SK-N-SH (cell line): Measurements from ENCODE around the gene HOXA4. TPM values are rescaled to one million over a fixed set of nuclear protein-coding genes. Genes with fewer than 3 reads are reported as not detected.

Source experiments
- CTCF ChIA-PET: fragments of 300-600, 350-600 bp; formaldehyde crosslinking; extraction: SDS; loops from one replicate; lab custom pipeline; 2021; lab: Yijun Ruan, JAX
- POLR2A ChIA-PET: fragments of 350-600 bp; sonication (Branson Sonifier 250); formaldehyde crosslinking; extraction: SDS; loops from one replicate; lab custom pipeline; 2020; ENCODE audit warnings: antibody characterized with exemption, inconsistent platforms; lab: Yijun Ruan, JAX
- DNase-seq: peaks from one replicate; pipeline ENCODE4 v3.0.0; 2012
- H2AFZ ChIP-seq: fragments of 200-600 bp; sonication (generic); 2 replicates; pipeline ENCODE4 v1.8.1; 2016; ENCODE audit warnings: antibody characterized with exemption, mild to moderate bottlenecking, low read depth
- H3F3A ChIP-seq: fragments of 200-600 bp; sonication (generic); replicated peaks from 2 replicates; pipeline ENCODE3; 2016; ENCODE audit warnings: antibody characterized with exemption, mild to moderate bottlenecking; ENCODE audit not compliant: insufficient read depth
- H3K27ac ChIP-seq, 2 experiments: fragments of 200-500 bp in 1 of 2; fragments of 200-600 bp in 1 of 2; sonication (Bioruptor generic) in 1 of 2; sonication (generic), shearing (Covaris generic) in 1 of 2; 2 replicates each; pipeline versions ENCODE4 v1.5.1 to v1.6.1; 2014 to 2016; ENCODE audit warnings: low read depth in 2 of 2, inconsistent platforms in 1 of 2, low read length in 1 of 2, mild to moderate bottlenecking in 1 of 2, mixed read lengths in 1 of 2
- H3K27me3 ChIP-seq: fragments of 200-600 bp; sonication (generic), shearing (Covaris generic); 2 replicates; pipeline ENCODE4 v1.6.1; 2016; ENCODE audit warnings: mixed run types; ENCODE audit not compliant: insufficient read depth
- H3K36me3 ChIP-seq, 2 experiments: fragments of 200-500 bp in 1 of 2; fragments of 200-600 bp in 1 of 2; sonication (Bioruptor generic) in 1 of 2; sonication (generic) in 1 of 2; replicated peaks in 1 of 2; 2 replicates each; pipeline versions ENCODE3 to v1.5.1; 2014 to 2016; ENCODE audit warnings: low read length in 1 of 2, mild to moderate bottlenecking in 1 of 2; ENCODE audit not compliant: insufficient read depth in 2 of 2, control insufficient read depth in 1 of 2
- H3K4me1 ChIP-seq, 2 experiments: fragments of 200-500 bp in 1 of 2; fragments of 200-600 bp in 1 of 2; sonication (Bioruptor generic) in 1 of 2; sonication (generic), shearing (Covaris generic) in 1 of 2; 2 replicates each; pipeline versions ENCODE4 v1.5.1 to v1.6.1; 2014 to 2016; ENCODE audit warnings: low read depth in 1 of 2, low read length in 1 of 2, mixed run types in 1 of 2; ENCODE audit not compliant: insufficient read depth in 2 of 2, control insufficient read depth in 1 of 2
- H3K4me2 ChIP-seq: fragments of 200-600 bp; sonication (generic), shearing (Covaris generic); 2 replicates; pipeline ENCODE4 v1.6.1; 2017; ENCODE audit warnings: mixed run types
- H3K4me3 ChIP-seq, 2 experiments: fragments of 200-500 bp in 1 of 2; fragments of 200-600 bp in 1 of 2; sonication (Bioruptor generic) in 1 of 2; sonication (generic), shearing (Covaris generic) in 1 of 2; 2 replicates each; pipeline versions ENCODE4 v1.5.1 to v1.8.1; 2014 to 2016; ENCODE audit warnings: low read depth in 2 of 2, inconsistent platforms in 1 of 2, low read length in 1 of 2, mild to moderate bottlenecking in 1 of 2, mixed read lengths in 1 of 2, moderate library complexity in 1 of 2
- H3K79me2 ChIP-seq: fragments of 200-600 bp; sonication (generic); 2 replicates; pipeline ENCODE4 v1.8.1; 2017; ENCODE audit warnings: mild to moderate bottlenecking; ENCODE audit not compliant: insufficient read depth
- H3K9ac ChIP-seq: fragments of 200-600 bp; sonication (generic); 2 replicates; pipeline ENCODE4 v1.6.1; 2017; ENCODE audit warnings: mixed run types
- H3K9me2 ChIP-seq: fragments of 200-600 bp; sonication (generic); 2 replicates; pipeline ENCODE4 v1.6.1; 2017; ENCODE audit warnings: mixed run types
- H3K9me3 ChIP-seq: fragments of 200-600 bp; sonication (generic); 2 replicates; pipeline ENCODE4 v1.6.1; 2017; ENCODE audit warnings: mixed run types, mild to moderate bottlenecking, moderate library complexity
- H4K20me1 ChIP-seq: fragments of 200-600 bp; sonication (generic); 2 replicates; pipeline ENCODE4 v1.6.1; 2017; ENCODE audit warnings: mild to moderate bottlenecking, mixed run types; ENCODE audit not compliant: insufficient read depth
- EZH2phosphoT487 ChIP-seq: fragments of 200-600 bp; sonication (generic); IDR thresholded peaks from 2 replicates; pipeline ENCODE4 v1.6.1; 2017; ENCODE audit warnings: low read depth, mixed run types, mild to moderate bottlenecking, antibody characterized with exemption, moderate library complexity, borderline replicate concordance
- IRF3 ChIP-seq: fragments of 150-350 bp; IDR thresholded peaks from 2 replicates; pipeline ENCODE4 v1.6.1; 2016; ENCODE audit warnings: mild to moderate bottlenecking, low read depth, low read length
- POLR2AphosphoS5 ChIP-seq: IDR thresholded peaks from 2 replicates; pipeline ENCODE4 v1.6.1; 2012; ENCODE audit warnings: low read depth, low read length
- TAF1 ChIP-seq: IDR thresholded peaks from 2 replicates; pipeline ENCODE4 v1.6.1; 2012; ENCODE audit warnings: low read depth, mild to moderate bottlenecking, low read length, moderate library complexity, borderline replicate concordance
- USF2 ChIP-seq: fragments of 150-350 bp; IDR thresholded peaks from 2 replicates; pipeline ENCODE4 v1.6.1; 2017; ENCODE audit warnings: antibody characterized with exemption, low read length, low read depth, borderline replicate concordance
- ZBTB33 ChIP-seq: IDR thresholded peaks from 2 replicates; pipeline ENCODE4 v1.4.0; 2012; ENCODE audit warnings: low read depth, borderline replicate concordance
- WGBS: methylation state at CpG from one replicate; pipeline ENCODE4 v1.1.6; 2017; ENCODE audit warnings: low lambda C conversion rate; 5-methylcytosine and 5-hydroxymethylcytosine counted together
- polyA plus RNA-seq, 3 experiments: library from polyadenylated mRNA; depleted of rRNA; stranded (reverse); fragments of >200 nt; gene quantifications; 2 replicates each; pipeline ENCODE4 v1.2.3, GENCODE V29; 2012

Gene HOXA4
- polyA plus RNA-seq, 1 of the 3 experiments (the other 2 are of a cell fraction) = not detected

GRCh38 chr7:27146491-27147198, 16.1 kb upstream of the HOXA4 start:
- Histone ChIP-seq H3K79me2 (no peaks in the 10 kb centered on the region), H3K4me1 (peaks cover 12 to 20% of the 10 kb centered on the region in 2 experiments; a peak in 1 of 4 replicates), H3K4me2 (no peak overlapping the region), H3K27ac (no peak overlapping the region), H3K27me3 (peaks cover 100% of the 10 kb centered on the region), H3K4me3 (no peak overlapping the region), H4K20me1 (no peaks in the 10 kb centered on the region), H3F3A (no peaks in the 10 kb centered on the region), H2AFZ (no peak overlapping the region), H3K36me3 (no peaks in the 10 kb centered on the region), H3K9me3 (no peaks in the 10 kb centered on the region), H3K9me2 (no peaks in the 10 kb centered on the region)
- 24% methylated on average over 5 of the region's 5 CpGs for WGBS
- POLR2A ChIA-PET = no interaction called here
- CTCF ChIA-PET = interaction anchor here (0.5 to 10.9 kb wide), 3 partner anchors 12 to 49 kb away, joined by 3 to 270 read pairs (median 29); partner anchors contain the start of gene HOXA7
- DNase-seq = peak; percentile 29
- no peak for TF ChIP-seq TAF1
- TF ChIP-seq ZBTB33 = no peak
- no peak for TF ChIP-seq USF2
- TF ChIP-seq, all 33 proteins: peak for 0
- H3K9ac ChIP-seq = no peak overlapping the region

GRCh38 chr7:27145914-27146412, 15.4 kb upstream of the HOXA4 start:
- no peaks in the 10 kb centered on the region for H3K36me3 ChIP-seq
- no peaks in the 10 kb centered on the region for H3K9me2 ChIP-seq
- CTCF ChIA-PET = interaction anchor here (3.1 to 10.9 kb wide), 3 partner anchors 13 to 292 kb away, joined by 29 to 270 read pairs (median 29); partner anchors contain the start of gene HOXA7
- no peak overlapping the region for H2AFZ ChIP-seq
- H3K4me1 ChIP-seq = peaks cover 12 to 16% of the 10 kb centered on the region in 2 experiments; a peak in 1 of 4 replicates
- POLR2A ChIA-PET = no interaction called here
- no peaks in the 10 kb centered on the region for H3F3A ChIP-seq
- H3K4me2 ChIP-seq = no peak overlapping the region
- no peaks in the 10 kb centered on the region for H3K79me2 ChIP-seq
- no peak overlapping the region for H3K9ac ChIP-seq
- peak; percentile 39 for DNase-seq
- no peak for TF ChIP-seq POLR2AphosphoS5
- TF ChIP-seq IRF3 = no peak
- TF ChIP-seq EZH2phosphoT487 = no peak
- H4K20me1 ChIP-seq = no peaks in the 10 kb centered on the region
- no peak overlapping the region for H3K4me3 ChIP-seq
- no peak overlapping the region for H3K27ac ChIP-seq
- H3K9me3 ChIP-seq = no peaks in the 10 kb centered on the region
- WGBS = 27% methylated on average over 7 of the region's 11 CpGs
- peaks cover 100% of the 10 kb centered on the region for H3K27me3 ChIP-seq
